WTC11 (cell line): ENCODE measurements around the gene SLC41A3. TPM values are rescaled to one million over a fixed set of nuclear protein-coding genes. Genes with fewer than 3 reads are reported as not detected.

ENCODE experiments used
- ATAC-seq: fragments of 200-7000 bp; cut with Tn5 transposase; 2 replicates; pipeline ENCODE4 v1.10.0; 2021; ENCODE audit warnings: mild to moderate bottlenecking, moderate library complexity
- CTCF ChIA-PET: fragments of 300-600 bp; sonication (Branson Sonifier 250); formaldehyde crosslinking; loops from one replicate; lab custom pipeline; 2021; ENCODE audit warnings: antibody characterized with exemption; lab: Charles Lee
- POLR2A ChIA-PET: fragments of 350-600 bp; sonication (Branson Sonifier 250); formaldehyde crosslinking; loops from one replicate; lab custom pipeline; 2021; ENCODE audit warnings: antibody characterized with exemption; lab: Charles Lee
- DNase-seq: peaks from one replicate; pipeline ENCODE4 v3.0.0; 2021; ENCODE audit warnings: low spot score
- H3K27ac Mint-ChIP-seq: 2 replicates; pipeline ENCODE4 v1.8.0; 2021; ENCODE audit warnings: mixed read lengths
- H3K27me3 Mint-ChIP-seq: 2 replicates; pipeline ENCODE4 v1.8.0; 2021; ENCODE audit warnings: low read depth, mild to moderate bottlenecking, moderate library complexity, mixed read lengths
- H3K36me3 Mint-ChIP-seq: 2 replicates; pipeline ENCODE4 v1.8.0; 2021; ENCODE audit warnings: mixed read lengths
- H3K4me1 Mint-ChIP-seq: 2 replicates; pipeline ENCODE4 v1.8.0; 2022; ENCODE audit warnings: mixed read lengths
- H3K4me3 Mint-ChIP-seq: 2 replicates; pipeline ENCODE4 v1.8.0; 2021; ENCODE audit warnings: mild to moderate bottlenecking, moderate library complexity, mixed read lengths
- H3K9me3 Mint-ChIP-seq: 2 replicates; pipeline ENCODE4 v1.8.0; 2021; ENCODE audit warnings: mixed read lengths
- ATF1 ChIP-seq: sonication (generic); formaldehyde crosslinking; IDR thresholded peaks from 2 replicates; pipeline ENCODE4 v1.8.1; 2023; ENCODE audit warnings: mild to moderate bottlenecking, moderate library complexity, missing genetic modification reagents
- FOXJ3 ChIP-seq: sonication (generic); formaldehyde crosslinking; IDR thresholded peaks from 2 replicates; pipeline ENCODE4 v1.9.0; 2021; ENCODE audit warnings: missing genetic modification reagents, mild to moderate bottlenecking, borderline replicate concordance
- GRHL2 ChIP-seq: fragments of 250-450 bp; sonication (Bioruptor Pico); IDR thresholded peaks from 2 replicates; pipeline ENCODE4 v1.8.0; 2022; ENCODE audit warnings: mild to moderate bottlenecking, moderate library complexity; ENCODE audit not compliant: insufficient replicate concordance, severe bottlenecking
- GTF2I ChIP-seq: fragments of 250-450 bp; sonication (Bioruptor Pico); conservative IDR thresholded peaks from 2 replicates; pipeline ENCODE4 v1.4.0; 2021; ENCODE audit warnings: mild to moderate bottlenecking
- NFE2L1 ChIP-seq: sonication (generic); formaldehyde crosslinking; IDR thresholded peaks from 2 replicates; pipeline ENCODE4 v1.8.1; 2023; ENCODE audit warnings: missing genetic modification reagents
- NR3C1 ChIP-seq: sonication (generic); formaldehyde crosslinking; conservative IDR thresholded peaks from 2 replicates; pipeline ENCODE4 v1.8.1; 2023; ENCODE audit warnings: low read depth, mild to moderate bottlenecking, missing genetic modification reagents
- ZNF219 ChIP-seq: sonication (generic); formaldehyde crosslinking; IDR thresholded peaks from 2 replicates; pipeline ENCODE4 v1.8.0; 2023; ENCODE audit warnings: missing genetic modification reagents, mild to moderate bottlenecking, borderline replicate concordance
- ZNF232 ChIP-seq: sonication (generic); formaldehyde crosslinking; IDR thresholded peaks from 2 replicates; pipeline ENCODE4 v1.8.0; 2022; ENCODE audit warnings: mild to moderate bottlenecking, missing genetic modification reagents
- ZNF317 ChIP-seq: sonication (generic); formaldehyde crosslinking; IDR thresholded peaks from 2 replicates; pipeline ENCODE4 v1.8.1; 2023; ENCODE audit warnings: low read depth, mild to moderate bottlenecking, moderate library complexity, missing genetic modification reagents, borderline replicate concordance
- ZNF396 ChIP-seq: fragments of 250-450 bp; sonication (Bioruptor Pico); IDR thresholded peaks from 2 replicates; pipeline ENCODE4 v1.8.0; 2021; ENCODE audit warnings: mild to moderate bottlenecking, moderate library complexity, borderline replicate concordance
- ZNF416 ChIP-seq: fragments of 250-450 bp; sonication (Bioruptor Pico); IDR thresholded peaks from 2 replicates; pipeline ENCODE4 v1.9.0; 2021; ENCODE audit warnings: mild to moderate bottlenecking, inconsistent platforms
- ZNF671 ChIP-seq: fragments of 250-450 bp; sonication (Bioruptor Pico); IDR thresholded peaks from 2 replicates; pipeline ENCODE4 v1.8.0; 2021; ENCODE audit warnings: mild to moderate bottlenecking
- total RNA-seq: library from RNA; stranded (reverse); gene quantifications from 3 replicates; pipeline ENCODE4 v1.2.3, GENCODE V29; 2021
- TF ChIP-seq, protein P1 (sequence below): sonication (generic); formaldehyde crosslinking; IDR thresholded peaks from 2 replicates; pipeline ENCODE4 v1.8.1; 2023; ENCODE audit warnings: mild to moderate bottlenecking, moderate library complexity, missing genetic modification reagents
- TF ChIP-seq, protein P2 (sequence below): sonication (generic); formaldehyde crosslinking; IDR thresholded peaks from 2 replicates; pipeline ENCODE4 v1.8.1; 2022; ENCODE audit warnings: mild to moderate bottlenecking, missing genetic modification reagents, moderate library complexity, borderline replicate concordance
- TF ChIP-seq, protein P3 (sequence below): fragments of 250-450 bp; sonication (Bioruptor Pico); IDR thresholded peaks from 2 replicates; pipeline ENCODE4 v1.9.0; 2021; ENCODE audit warnings: mild to moderate bottlenecking
- TF ChIP-seq, protein P4 (sequence below): fragments of 250-450 bp; sonication (Bioruptor Pico); conservative IDR thresholded peaks from 2 replicates; pipeline ENCODE4 v1.9.0; 2021; ENCODE audit warnings: mild to moderate bottlenecking
- TF ChIP-seq, protein P5 (sequence below): sonication (generic); formaldehyde crosslinking; conservative IDR thresholded peaks from 2 replicates; pipeline ENCODE4 v1.8.1; 2022; ENCODE audit warnings: mild to moderate bottlenecking, missing genetic modification reagents

Gene SLC41A3
- total RNA-seq, 1 experiment from 2014 or later: 28.4 TPM

DNA sequence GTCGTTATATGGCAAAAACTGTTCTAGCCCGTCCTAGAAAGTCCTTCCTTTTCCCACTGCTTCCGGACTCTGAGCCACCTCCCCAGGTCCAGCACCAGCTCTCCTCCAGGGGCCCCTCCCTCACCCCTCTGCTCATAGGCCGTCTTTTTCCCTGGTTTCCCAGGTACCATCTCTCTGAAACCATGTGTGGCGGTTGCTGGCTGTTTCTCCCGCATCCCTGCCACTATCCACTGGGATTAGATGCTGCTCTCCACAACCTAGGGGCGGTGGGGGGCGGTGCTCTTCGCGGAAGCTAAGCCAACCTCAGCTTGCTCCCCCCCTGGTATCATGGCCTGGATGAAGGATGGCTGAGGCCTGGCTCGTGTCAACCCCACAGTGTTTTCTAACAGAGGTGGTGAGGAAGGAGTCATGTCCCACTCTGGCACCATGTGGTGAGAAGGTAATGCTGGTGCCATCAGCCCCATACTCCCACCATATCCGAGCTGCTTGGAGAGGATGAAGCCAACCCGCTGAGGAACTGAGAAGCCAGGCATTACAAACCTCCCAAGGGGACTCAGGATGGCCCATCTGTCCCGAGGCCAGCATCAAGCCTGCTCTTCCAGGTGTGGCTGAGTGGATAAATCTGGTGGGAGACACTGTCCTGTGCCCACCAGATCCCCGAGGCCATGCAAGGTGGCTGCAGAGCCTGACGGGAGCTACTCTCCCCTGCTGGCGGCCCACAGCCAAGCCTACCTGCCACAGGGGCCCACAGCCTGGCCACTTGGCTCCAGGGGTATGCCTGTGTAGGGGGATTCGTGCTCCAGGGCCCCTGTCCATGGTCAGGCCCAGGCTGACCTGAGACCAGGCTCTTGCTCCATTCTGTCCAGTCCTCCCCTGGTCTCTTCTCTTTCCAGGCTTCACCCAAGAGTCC is 27.9 kb upstream of the SLC41A3 start (continued):
- TF ChIP-seq ZNF671 (CRISPR knock-in tag): no peak
- TF ChIP-seq, protein P1, sequence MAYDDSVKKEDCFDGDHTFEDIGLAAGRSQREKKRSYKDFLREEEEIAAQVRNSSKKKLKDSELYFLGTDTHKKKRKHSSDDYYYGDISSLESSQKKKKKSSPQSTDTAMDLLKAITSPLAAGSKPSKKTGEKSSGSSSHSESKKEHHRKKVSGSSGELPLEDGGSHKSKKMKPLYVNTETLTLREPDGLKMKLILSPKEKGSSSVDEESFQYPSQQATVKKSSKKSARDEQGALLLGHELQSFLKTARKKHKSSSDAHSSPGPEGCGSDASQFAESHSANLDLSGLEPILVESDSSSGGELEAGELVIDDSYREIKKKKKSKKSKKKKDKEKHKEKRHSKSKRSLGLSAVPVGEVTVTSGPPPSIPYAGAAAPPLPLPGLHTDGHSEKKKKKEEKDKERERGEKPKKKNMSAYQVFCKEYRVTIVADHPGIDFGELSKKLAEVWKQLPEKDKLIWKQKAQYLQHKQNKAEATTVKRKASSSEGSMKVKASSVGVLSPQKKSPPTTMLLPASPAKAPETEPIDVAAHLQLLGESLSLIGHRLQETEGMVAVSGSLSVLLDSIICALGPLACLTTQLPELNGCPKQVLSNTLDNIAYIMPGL: no peak
- TF ChIP-seq ZNF396: no peak
- TF ChIP-seq ZNF232 (CRISPR knock-in tag): no peak
- TF ChIP-seq NR3C1 (CRISPR knock-in tag): no peak

DNA sequence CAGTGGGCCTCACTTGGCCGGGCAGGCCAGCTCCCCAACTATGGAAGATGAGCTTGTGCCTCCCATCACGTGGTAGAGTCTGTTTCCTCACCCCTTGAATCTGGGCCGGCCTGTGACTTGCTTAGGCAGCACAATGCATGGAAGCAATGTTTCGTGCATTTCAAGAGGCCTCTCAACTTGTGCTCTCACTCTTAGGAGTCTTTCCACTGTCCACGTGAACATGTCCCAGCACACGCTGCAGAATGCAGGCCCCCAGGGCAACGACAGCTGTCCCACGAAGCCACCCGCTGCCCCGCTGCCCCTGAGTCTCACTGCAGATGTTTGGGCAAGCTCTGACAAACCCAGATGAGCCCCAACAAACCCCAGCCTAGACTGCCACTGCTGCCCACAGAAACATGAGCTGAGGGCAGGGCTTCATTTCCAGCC is 27.2 kb upstream of the SLC41A3 start:
- Mint-ChIP-seq H3K27me3 (no peaks in the 10 kb centered on the region; the same call in 1 of the 2 replicates), H3K27ac (no peak overlapping the region), H3K4me3 (no peak overlapping the region), H3K9me3 (no peaks in the 10 kb centered on the region), H3K4me1 (no peaks in the 10 kb centered on the region), H3K36me3 (no peaks in the 10 kb centered on the region)
- ChIA-PET POLR2A (no interaction called here), CTCF (interaction anchor here (0.8 to 0.9 kb wide), 2 partner anchors 8 to 139 kb away, joined by 3 to 4 read pairs; no protein-coding TSS in a partner anchor)
- DNase-seq (no peak), ATAC-seq (no peak)
- TF ChIP-seq, protein P2, sequence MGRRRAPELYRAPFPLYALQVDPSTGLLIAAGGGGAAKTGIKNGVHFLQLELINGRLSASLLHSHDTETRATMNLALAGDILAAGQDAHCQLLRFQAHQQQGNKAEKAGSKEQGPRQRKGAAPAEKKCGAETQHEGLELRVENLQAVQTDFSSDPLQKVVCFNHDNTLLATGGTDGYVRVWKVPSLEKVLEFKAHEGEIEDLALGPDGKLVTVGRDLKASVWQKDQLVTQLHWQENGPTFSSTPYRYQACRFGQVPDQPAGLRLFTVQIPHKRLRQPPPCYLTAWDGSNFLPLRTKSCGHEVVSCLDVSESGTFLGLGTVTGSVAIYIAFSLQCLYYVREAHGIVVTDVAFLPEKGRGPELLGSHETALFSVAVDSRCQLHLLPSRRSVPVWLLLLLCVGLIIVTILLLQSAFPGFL (CRISPR knock-in tag): no peak
- no peak for TF ChIP-seq NFE2L1 (CRISPR knock-in tag)

DNA sequence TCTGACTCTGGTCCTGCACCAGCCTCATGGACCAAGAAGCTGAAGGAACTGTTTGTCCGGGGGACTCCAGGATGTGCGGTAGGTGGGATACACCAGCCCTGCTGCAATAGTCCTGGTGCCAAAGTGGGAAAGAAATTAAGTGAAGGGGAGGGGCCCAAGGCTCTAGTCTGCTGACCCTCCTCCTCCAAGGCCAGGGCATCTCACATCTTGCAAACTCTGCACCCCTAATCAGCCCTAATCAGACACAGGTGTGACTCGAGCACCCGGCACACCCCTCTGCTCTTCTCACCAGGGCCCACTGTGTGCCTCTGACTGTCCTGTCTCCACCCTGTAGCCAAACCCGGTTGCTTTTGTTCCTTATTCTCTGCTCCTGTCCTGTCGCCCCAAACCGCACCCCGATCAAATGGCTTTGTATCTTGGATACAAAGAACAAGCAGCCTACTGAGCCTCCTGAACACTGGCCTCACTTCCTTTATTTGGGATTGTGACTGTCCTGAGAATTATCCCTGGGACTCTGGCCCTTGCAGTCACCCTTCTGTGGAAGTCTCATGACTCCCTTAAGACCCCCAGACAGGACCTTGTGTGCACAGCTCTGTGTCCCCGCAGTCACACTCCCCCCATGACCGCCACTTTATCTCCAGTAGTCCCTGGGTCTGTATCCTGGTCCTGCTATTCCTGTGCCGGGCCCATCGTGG is 26.7 kb upstream of the SLC41A3 start:
- DNase-seq: no peak
- TF ChIP-seq ZNF219 (no peak), ZNF416 (CRISPR knock-in tag) (no peak), GTF2I (no peak), GRHL2 (CRISPR knock-in tag) (no peak), ZNF396 (no peak), ZNF317 (no peak), FOXJ3 (CRISPR knock-in tag) (no peak), ATF1 (CRISPR knock-in tag) (no peak)
- TF ChIP-seq, protein P3, sequence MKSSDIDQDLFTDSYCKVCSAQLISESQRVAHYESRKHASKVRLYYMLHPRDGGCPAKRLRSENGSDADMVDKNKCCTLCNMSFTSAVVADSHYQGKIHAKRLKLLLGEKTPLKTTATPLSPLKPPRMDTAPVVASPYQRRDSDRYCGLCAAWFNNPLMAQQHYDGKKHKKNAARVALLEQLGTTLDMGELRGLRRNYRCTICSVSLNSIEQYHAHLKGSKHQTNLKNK (CRISPR knock-in tag): no peak
- TF ChIP-seq, protein P4, sequence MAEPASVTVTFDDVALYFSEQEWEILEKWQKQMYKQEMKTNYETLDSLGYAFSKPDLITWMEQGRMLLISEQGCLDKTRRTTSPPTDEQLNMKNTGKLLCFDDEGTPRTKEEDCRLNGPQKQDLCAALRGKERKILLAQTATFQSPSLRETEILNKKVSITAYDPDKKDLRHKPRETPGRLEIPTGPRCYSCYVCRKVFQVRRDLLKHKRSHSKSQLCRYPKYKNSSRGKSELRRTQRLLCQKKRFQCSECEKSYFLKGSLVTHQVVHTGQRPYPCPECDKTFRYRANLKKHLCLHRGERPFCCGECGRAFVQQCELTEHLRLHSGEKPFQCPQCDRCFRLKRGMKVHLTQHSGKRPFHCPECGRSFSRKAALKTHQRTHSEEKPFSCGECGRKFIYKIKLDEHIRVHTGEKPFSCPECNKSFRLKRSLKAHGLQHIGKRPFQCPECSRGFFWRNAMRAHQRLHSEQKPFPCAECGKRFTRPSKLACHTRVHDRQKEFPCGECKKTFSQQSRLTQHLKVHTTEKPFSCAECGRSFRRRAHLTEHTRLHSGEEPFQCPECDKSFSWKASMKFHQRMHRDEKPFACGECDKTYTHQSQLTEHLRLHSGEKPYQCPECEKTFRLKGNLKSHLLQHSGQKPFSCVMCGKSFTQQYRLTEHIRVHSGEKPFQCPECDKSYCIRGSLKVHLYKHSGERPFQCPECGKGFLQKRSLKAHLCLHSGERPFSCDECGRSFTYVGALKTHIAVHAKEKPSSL (CRISPR knock-in tag): no peak
- TF ChIP-seq, protein P5, sequence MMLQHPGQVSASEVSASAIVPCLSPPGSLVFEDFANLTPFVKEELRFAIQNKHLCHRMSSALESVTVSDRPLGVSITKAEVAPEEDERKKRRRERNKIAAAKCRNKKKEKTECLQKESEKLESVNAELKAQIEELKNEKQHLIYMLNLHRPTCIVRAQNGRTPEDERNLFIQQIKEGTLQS (CRISPR knock-in tag): no peak
- H3K4me1 Mint-ChIP-seq: no peaks in the 10 kb centered on the region
- ChIA-PET POLR2A (no interaction called here), CTCF (no interaction called here)
- H3K9me3 Mint-ChIP-seq: no peaks in the 10 kb centered on the region
- no peaks in the 10 kb centered on the region for H3K36me3 Mint-ChIP-seq
- ATAC-seq: no peak
- no peak overlapping the region for H3K4me3 Mint-ChIP-seq
- no peaks in the 10 kb centered on the region; the same call in 1 of the 2 replicates for H3K27me3 Mint-ChIP-seq
- H3K27ac Mint-ChIP-seq: no peak overlapping the region
